ENCODE measurements around the gene APH1B. TPM values are rescaled to one million over a fixed set of nuclear protein-coding genes. Genes with fewer than 3 reads are reported as not detected.

APH1B gene
- polyA plus RNA-seq, 1 donor, result 17.6 TPM

- Histone ChIP-seq H3K4me1 (ENCODE audit: control insufficient read depth, insufficient read depth, low read length) (peaks cover 41% of the 10 kb centered on the region), H3K36me3 (ENCODE audit: control insufficient read depth, insufficient read depth, low read length) (no peaks in the 10 kb centered on the region), H3K27me3 (ENCODE audit: control insufficient read depth, insufficient read depth, low read length) (no peaks in the 10 kb centered on the region), H3K9me3 (ENCODE audit: control insufficient read depth, low read depth, low read length) (no peaks in the 10 kb centered on the region), H3K27ac (ENCODE audit: low read length) (peak overlapping the region; percentile 46), H3K4me3 (ENCODE audit: low read length) (no peak overlapping the region)
- DNase-seq, result no peak
- 68% methylated on average over 5 of the region's 15 CpGs for WGBS (ENCODE audit: insufficient coverage, low lambda C conversion rate)
Measured at GRCh38 chr15:63358241-63359029, 81.0 kb downstream of the APH1B start.

Other genes starting within 250 kb of the APH1B start
- gene TPM1, start 234.9 kb upstream of the APH1B start, polyA plus RNA-seq, result 647 TPM
- 18.4 TPM for gene LACTB, start 155.7 kb upstream of the APH1B start, polyA plus RNA-seq
- 183 TPM for gene RPS27L, start 120.1 kb upstream of the APH1B start, polyA plus RNA-seq
- 23.2 TPM for gene RAB8B, start 88.0 kb upstream of the APH1B start, polyA plus RNA-seq
- 1.0 TPM for gene CA12, start 104.2 kb downstream of the APH1B start, polyA plus RNA-seq
- gene USP3, start 227.0 kb downstream of the APH1B start, polyA plus RNA-seq, result 32.7 TPM